ENCODE measurements around the gene PRC1.

GRCh38 chr15:90918835-90919234, 75.5 kb downstream of the PRC1 start:
- no peak for TF ChIP-seq CTCF (IDR thresholded peaks at IDR 0.05)
- no peak for TF ChIP-seq POLR2A (IDR thresholded peaks at IDR 0.05; ENCODE audit: low read depth)
- no peak for TF ChIP-seq EP300 (IDR thresholded peaks at IDR 0.05)
- TF ChIP-seq POLR2AphosphoS5 (IDR thresholded peaks at IDR 0.05): no peak
